Activated CD8-positive, alpha-beta memory T cell treated with anti-CD3 and anti-CD28 coated beads, Interleukin-2, amount 10 ng/mL, durations not matched to agents 7 days and 5 days (primary cell): ENCODE measurements around the gene PSMG1. TPM values are rescaled to one million over a fixed set of nuclear protein-coding genes. Genes with fewer than 3 reads are reported as not detected.
"Not testable (repeated sequence)": the region's sequence is repeated elsewhere in the genome, so short reads cannot be mapped to it uniquely, and the experiment has no call there.

Experiments
- ATAC-seq: fragments of 150-1000 bp; cut with Tn5 transposase; one replicate; pipeline ENCODE4 v1.10.0; 2021; ENCODE audit warnings: moderate library complexity
- CTCF ChIA-PET: fragments of 350-600 bp; sonication (Branson Sonifier 250); formaldehyde crosslinking; loops from one replicate; lab custom pipeline; 2021; ENCODE audit warnings: antibody characterized with exemption; lab: Charles Lee
- DNase-seq: peaks from one replicate; pipeline ENCODE4 v3.0.0-alpha.2; 2020
- H3K27ac Mint-ChIP-seq: one replicate; pipeline ENCODE4 v1.8.0; 2021; ENCODE audit warnings: mild to moderate bottlenecking, mixed read lengths
- H3K27me3 Mint-ChIP-seq: one replicate; pipeline ENCODE4 v1.8.0; 2021; ENCODE audit warnings: mixed read lengths
- H3K36me3 Mint-ChIP-seq: one replicate; pipeline ENCODE4 v1.8.0; 2021; ENCODE audit warnings: mild to moderate bottlenecking, mixed read lengths
- H3K4me1 Mint-ChIP-seq: one replicate; pipeline ENCODE4 v1.8.0; 2021; ENCODE audit warnings: mixed read lengths
- H3K4me3 Mint-ChIP-seq: one replicate; pipeline ENCODE4 v1.8.0; 2021; ENCODE audit warnings: mild to moderate bottlenecking, moderate library complexity, mixed read lengths
- H3K9me3 Mint-ChIP-seq: one replicate; pipeline ENCODE4 v1.8.0; 2022; ENCODE audit warnings: low read depth, mixed read lengths
- total RNA-seq, 2 experiments: library from RNA; stranded (reverse); gene quantifications; one replicate each; pipeline ENCODE4 v1.2.3, GENCODE V29; 2021

PSMG1 gene
- total RNA-seq, 2 experiments from 2014 or later: 62.9 to 88.1 TPM

GRCh38 chr21:39164523-39164922, 18.7 kb downstream of the PSMG1 start:
- ATAC-seq (no peak), DNase-seq (no peak)
- Mint-ChIP-seq H3K27ac (no peak overlapping the region), H3K36me3 (peaks cover 7% of the 10 kb centered on the region), H3K27me3 (no peaks in the 10 kb centered on the region), H3K9me3 (peaks cover 4% of the 10 kb centered on the region), H3K4me3 (no peak overlapping the region), H3K4me1 (no peaks in the 10 kb centered on the region)
- CTCF ChIA-PET: no interaction called here

GRCh38 chr21:39161064-39161463, 22.2 kb downstream of the PSMG1 start:
- CTCF ChIA-PET: interaction anchor here (0.7 kb wide), 1 partner anchor 170 kb away, joined by 3 read pairs; no protein-coding TSS in a partner anchor

GRCh38 chr21:39159342-39160063, 23.7 kb downstream of the PSMG1 start:
- no peak for ATAC-seq
- no peaks in the 10 kb centered on the region for H3K36me3 Mint-ChIP-seq
- peaks cover 2% of the 10 kb centered on the region for H3K9me3 Mint-ChIP-seq
- CTCF ChIA-PET: no interaction called here
- H3K4me3 Mint-ChIP-seq: no peak overlapping the region
- H3K27ac Mint-ChIP-seq: no peak overlapping the region
- no peaks in the 10 kb centered on the region for H3K27me3 Mint-ChIP-seq
- H3K4me1 Mint-ChIP-seq: no peaks in the 10 kb centered on the region
- no peak for DNase-seq

More at GRCh38 chr21:39161064-39161463, 22.2 kb downstream of the PSMG1 start:
- Mint-ChIP-seq H3K4me1 (no peaks in the 10 kb centered on the region), H3K27ac (no peak overlapping the region), H3K4me3 (no peak overlapping the region), H3K9me3 (peaks cover 4% of the 10 kb centered on the region), H3K27me3 (no peaks in the 10 kb centered on the region), H3K36me3 (peaks cover 1% of the 10 kb centered on the region)
- no peak for ATAC-seq
- no peak for DNase-seq

GRCh38 chr21:39157241-39157640, 26.0 kb downstream of the PSMG1 start:
- DNase-seq, H3K36me3 Mint-ChIP-seq, CTCF ChIA-PET, H3K27ac Mint-ChIP-seq, H3K4me1 Mint-ChIP-seq, H3K27me3 Mint-ChIP-seq, H3K4me3 Mint-ChIP-seq, H3K9me3 Mint-ChIP-seq, ATAC-seq: not testable (repeated sequence)

- Mint-ChIP-seq H3K27ac (no peak overlapping the region), H3K9me3 (no peaks in the 10 kb centered on the region), H3K36me3 (no peaks in the 10 kb centered on the region), H3K4me1 (no peaks in the 10 kb centered on the region), H3K27me3 (no peaks in the 10 kb centered on the region), H3K4me3 (no peak overlapping the region)
- CTCF ChIA-PET: no interaction called here
- no peak for ATAC-seq
- no peak for DNase-seq
Measured at GRCh38 chr21:39156024-39156423, 27.2 kb downstream of the PSMG1 start.

GRCh38 chr21:39155578-39155977, 27.7 kb downstream of the PSMG1 start:
- no peak for DNase-seq
- peaks cover under 1% of the 10 kb centered on the region for H3K27me3 Mint-ChIP-seq
- ATAC-seq: no peak
- H3K9me3 Mint-ChIP-seq: no peaks in the 10 kb centered on the region
- H3K27ac Mint-ChIP-seq: no peak overlapping the region
- CTCF ChIA-PET: no interaction called here
- no peak overlapping the region for H3K4me3 Mint-ChIP-seq
- H3K36me3 Mint-ChIP-seq: no peaks in the 10 kb centered on the region
- no peaks in the 10 kb centered on the region for H3K4me1 Mint-ChIP-seq

- Mint-ChIP-seq H3K9me3 (no peaks in the 10 kb centered on the region), H3K27ac (no peak overlapping the region), H3K36me3 (no peaks in the 10 kb centered on the region), H3K4me3 (no peak overlapping the region), H3K27me3 (peaks cover 5% of the 10 kb centered on the region), H3K4me1 (no peaks in the 10 kb centered on the region)
- CTCF ChIA-PET: no interaction called here
- ATAC-seq: no peak
- no peak for DNase-seq
Measured at GRCh38 chr21:39153842-39154241, 29.4 kb downstream of the PSMG1 start.

- H3K4me3 Mint-ChIP-seq: no peak overlapping the region
- no peak for ATAC-seq
- H3K27ac Mint-ChIP-seq: no peak overlapping the region
- no peaks in the 10 kb centered on the region for H3K36me3 Mint-ChIP-seq
- DNase-seq: no peak
- CTCF ChIA-PET: no interaction called here
- H3K4me1 Mint-ChIP-seq: no peaks in the 10 kb centered on the region
- H3K27me3 Mint-ChIP-seq: peaks cover 5% of the 10 kb centered on the region
- no peaks in the 10 kb centered on the region for H3K9me3 Mint-ChIP-seq
Measured at GRCh38 chr21:39153373-39153772, 29.9 kb downstream of the PSMG1 start.

- Mint-ChIP-seq H3K36me3 (no peaks in the 10 kb centered on the region), H3K4me3 (no peak overlapping the region), H3K27ac (no peak overlapping the region), H3K4me1 (no peaks in the 10 kb centered on the region), H3K9me3 (no peaks in the 10 kb centered on the region), H3K27me3 (peaks cover 5% of the 10 kb centered on the region)
- ATAC-seq (no peak), DNase-seq (no peak)
- CTCF ChIA-PET: no interaction called here
Measured at GRCh38 chr21:39152271-39152670, 31.0 kb downstream of the PSMG1 start.

- ATAC-seq: no peak
- Mint-ChIP-seq H3K27me3 (peaks cover 5% of the 10 kb centered on the region), H3K4me3 (no peak overlapping the region), H3K27ac (no peak overlapping the region), H3K4me1 (no peaks in the 10 kb centered on the region), H3K36me3 (no peaks in the 10 kb centered on the region), H3K9me3 (no peaks in the 10 kb centered on the region)
- DNase-seq: no peak
- CTCF ChIA-PET: no interaction called here
Measured at GRCh38 chr21:39150877-39151276, 32.4 kb downstream of the PSMG1 start.

- ATAC-seq (no peak), DNase-seq (no peak)
- Mint-ChIP-seq H3K9me3 (no peaks in the 10 kb centered on the region), H3K27ac (no peak overlapping the region), H3K36me3 (no peaks in the 10 kb centered on the region), H3K4me1 (no peaks in the 10 kb centered on the region), H3K27me3 (peaks cover 5% of the 10 kb centered on the region), H3K4me3 (no peak overlapping the region)
- CTCF ChIA-PET: no interaction called here
Measured at GRCh38 chr21:39150316-39150715, 32.9 kb downstream of the PSMG1 start.

- Mint-ChIP-seq H3K36me3 (no peaks in the 10 kb centered on the region), H3K9me3 (no peaks in the 10 kb centered on the region), H3K4me1 (no peaks in the 10 kb centered on the region), H3K27ac (no peak overlapping the region), H3K4me3 (no peak overlapping the region), H3K27me3 (peaks cover 5% of the 10 kb centered on the region)
- CTCF ChIA-PET: no interaction called here
- ATAC-seq (no peak), DNase-seq (no peak)
Measured at GRCh38 chr21:39149882-39150281, 33.4 kb downstream of the PSMG1 start.

- H3K27ac Mint-ChIP-seq: no peak overlapping the region
- no peaks in the 10 kb centered on the region for H3K4me1 Mint-ChIP-seq
- H3K27me3 Mint-ChIP-seq: peaks cover 5% of the 10 kb centered on the region
- CTCF ChIA-PET: no interaction called here
- no peak for DNase-seq
- no peaks in the 10 kb centered on the region for H3K36me3 Mint-ChIP-seq
- no peak for ATAC-seq
- no peaks in the 10 kb centered on the region for H3K9me3 Mint-ChIP-seq
- H3K4me3 Mint-ChIP-seq: no peak overlapping the region
Measured at GRCh38 chr21:39148975-39149374, 34.3 kb downstream of the PSMG1 start.

- DNase-seq (no peak), ATAC-seq (no peak)
- CTCF ChIA-PET: interaction anchor here (0.6 kb wide), 1 partner anchor 317 kb away, joined by 3 read pairs; no protein-coding TSS in a partner anchor
- Mint-ChIP-seq H3K4me1 (no peaks in the 10 kb centered on the region), H3K27ac (no peak overlapping the region), H3K36me3 (no peaks in the 10 kb centered on the region), H3K4me3 (no peak overlapping the region), H3K27me3 (peaks cover 3% of the 10 kb centered on the region), H3K9me3 (no peaks in the 10 kb centered on the region)
Measured at GRCh38 chr21:39144191-39144590, 39.1 kb downstream of the PSMG1 start.
